IPS DF 19.7 (cell line): ENCODE measurements around the gene ATP8A1.

Source experiments
- DNase-seq: peaks from one replicate; pipeline ENCODE4 v3.0.0-alpha.2; 2013; ENCODE audit warnings: low read depth, low spot score

ATP8A1 gene

GRCh38 chr4:42570221-42570620 lies 86.7 kb downstream of the ATP8A1 start:
- DNase-seq, result no peak

- peak; percentile 9 for DNase-seq
Measured at GRCh38 chr4:42568610-42569207, 88.2 kb downstream of the ATP8A1 start.

- DNase-seq, result no peak
Measured at GRCh38 chr4:42566835-42567234, 90.1 kb downstream of the ATP8A1 start.

- DNase-seq, result no peak
Measured at GRCh38 chr4:42562016-42562415, 94.9 kb downstream of the ATP8A1 start.

DNA sequence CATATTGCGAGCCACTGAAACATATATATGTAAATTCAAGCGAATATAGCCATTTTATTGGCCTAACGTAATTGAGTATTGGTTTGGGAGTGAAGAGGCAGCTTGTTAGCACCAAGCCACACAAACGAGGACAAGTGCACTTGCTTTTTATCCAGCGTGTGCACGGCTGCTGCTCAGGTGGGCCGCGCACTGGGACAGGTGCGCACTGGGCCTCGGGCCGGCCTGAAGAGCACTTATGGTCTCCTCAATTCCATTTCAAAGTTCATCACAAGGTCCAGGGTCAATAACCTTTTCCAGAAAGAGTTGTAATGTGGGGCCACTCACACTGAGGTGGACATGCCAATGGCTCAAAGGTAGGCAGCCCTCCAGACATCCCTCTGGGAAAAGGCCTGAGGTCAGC lies 95.9 kb downstream of the ATP8A1 start:
- no peak for DNase-seq

- DNase-seq, result no peak
Measured at GRCh38 chr4:42560467-42560861, 96.4 kb downstream of the ATP8A1 start.

DNA sequence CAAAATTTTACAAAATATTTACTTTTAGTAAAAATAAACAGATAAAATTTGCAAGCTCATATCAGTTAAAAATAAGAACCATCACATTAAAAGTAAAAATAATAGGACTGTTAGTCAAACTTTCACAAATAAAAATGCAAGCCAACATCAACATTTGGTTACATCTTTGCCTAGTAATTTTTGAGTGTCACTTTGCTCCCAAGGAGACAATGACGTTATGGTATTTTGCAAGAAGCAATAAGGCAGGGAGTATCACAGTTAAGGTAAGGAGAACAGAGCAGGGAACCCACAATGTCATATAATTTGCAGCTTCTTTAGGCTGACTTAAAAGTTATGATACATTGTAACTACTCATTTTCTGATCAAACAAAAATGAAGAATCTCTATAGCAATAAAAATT lies 98.7 kb downstream of the ATP8A1 start:
- DNase-seq, result no peak

- no peak for DNase-seq
Measured at GRCh38 chr4:42555828-42556227, 101.1 kb downstream of the ATP8A1 start.

DNA sequence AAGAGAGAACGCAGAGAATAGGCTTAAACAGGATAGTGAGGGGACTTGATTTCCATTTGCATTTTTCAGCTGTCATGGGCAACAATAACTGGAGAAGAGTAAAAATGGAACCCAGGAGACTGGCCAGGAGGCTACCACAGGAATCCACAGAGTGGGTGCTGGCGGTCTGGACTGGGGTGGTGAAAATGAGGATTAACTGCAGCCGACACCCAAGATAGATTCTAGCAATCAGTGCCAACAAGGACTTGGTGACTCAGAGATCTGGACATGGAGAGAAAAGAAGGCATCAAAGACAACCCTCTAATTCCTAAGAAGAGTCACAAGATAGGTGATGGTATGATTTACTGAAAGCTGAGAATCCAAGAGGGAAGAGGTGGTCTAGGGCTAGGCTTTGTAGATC lies 102.8 kb downstream of the ATP8A1 start:
- no peak for DNase-seq

DNA sequence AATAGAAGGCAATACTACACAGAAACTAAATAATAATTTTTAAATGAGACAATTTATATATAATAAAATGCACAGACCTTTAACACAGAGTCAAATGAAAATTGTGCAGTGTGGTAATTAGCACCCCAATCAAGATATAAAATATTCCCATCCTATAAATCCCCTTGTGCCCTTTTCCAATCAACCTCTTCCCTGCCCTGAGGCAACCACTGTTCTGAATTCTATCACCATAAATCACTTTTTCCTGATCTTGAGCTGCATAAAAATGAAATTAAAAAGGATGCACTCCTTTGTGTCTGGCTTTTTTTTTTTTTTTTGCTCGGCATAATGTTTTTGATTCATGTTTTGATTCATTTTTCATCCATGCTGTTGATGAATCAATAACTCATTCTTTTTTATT lies 107.0 kb downstream of the ATP8A1 start:
- no peak for DNase-seq

- DNase-seq, result no peak
Measured at GRCh38 chr4:42547805-42548204, 109.1 kb downstream of the ATP8A1 start.

DNA sequence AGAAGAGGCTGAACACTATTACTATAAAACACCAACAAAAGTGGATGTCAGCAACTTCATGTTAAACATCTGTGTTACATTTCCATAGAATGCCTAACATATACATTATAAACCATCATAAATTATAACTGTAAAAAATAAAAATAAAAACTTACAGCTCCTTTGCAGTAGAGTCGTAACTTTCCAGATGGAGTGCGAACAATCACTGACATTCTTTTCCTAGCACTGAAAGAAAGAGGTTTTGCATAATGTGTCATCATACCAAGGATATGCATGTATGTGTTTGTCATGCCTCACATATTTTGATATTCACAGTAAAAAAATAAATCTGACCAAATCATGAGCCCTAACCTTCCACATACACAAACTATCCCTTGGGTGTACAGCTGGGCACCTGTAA lies 113.1 kb downstream of the ATP8A1 start:
- DNase-seq, result no peak

- DNase-seq, result no peak
Measured at GRCh38 chr4:42543126-42543525, 113.8 kb downstream of the ATP8A1 start.

DNA sequence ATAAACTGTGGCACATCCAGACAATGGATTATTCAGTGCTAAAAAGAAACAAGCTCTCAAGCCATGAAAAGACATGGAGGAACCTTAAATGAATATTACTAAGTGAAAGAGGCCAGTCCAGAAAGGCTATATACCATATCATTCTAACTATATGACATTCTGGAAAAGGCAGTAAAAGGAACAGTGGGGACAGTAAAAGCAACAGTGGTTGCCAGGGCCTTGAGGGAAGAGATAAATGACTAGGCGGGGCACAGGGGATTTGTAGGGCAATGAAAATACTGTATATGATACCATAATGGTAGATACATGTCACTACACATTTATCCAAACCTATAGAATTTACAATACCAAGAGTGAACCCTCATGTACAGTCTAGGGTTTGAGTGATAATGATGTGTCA lies 115.3 kb downstream of the ATP8A1 start:
- DNase-seq, result no peak

DNA sequence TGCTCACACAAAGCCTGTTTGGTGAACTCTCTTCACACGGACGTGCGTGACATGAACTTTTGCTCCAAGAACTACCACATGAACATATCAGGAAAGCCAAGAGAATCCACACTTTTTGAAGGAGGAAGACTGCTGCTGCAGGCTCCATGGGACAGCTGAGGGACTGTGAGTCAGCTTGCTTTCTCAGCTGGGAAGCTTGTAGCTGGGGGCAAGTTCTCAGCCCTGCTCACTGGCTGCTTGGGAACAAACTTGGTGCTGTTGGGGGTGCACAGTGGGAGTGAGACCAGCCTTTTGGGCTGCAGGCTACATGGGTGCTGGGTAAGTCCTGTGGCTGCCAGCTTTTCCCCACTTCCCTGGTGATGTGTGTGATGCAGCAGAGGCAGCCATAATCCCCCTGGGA lies 123.9 kb downstream of the ATP8A1 start:
- DNase-seq, result no peak

DNA sequence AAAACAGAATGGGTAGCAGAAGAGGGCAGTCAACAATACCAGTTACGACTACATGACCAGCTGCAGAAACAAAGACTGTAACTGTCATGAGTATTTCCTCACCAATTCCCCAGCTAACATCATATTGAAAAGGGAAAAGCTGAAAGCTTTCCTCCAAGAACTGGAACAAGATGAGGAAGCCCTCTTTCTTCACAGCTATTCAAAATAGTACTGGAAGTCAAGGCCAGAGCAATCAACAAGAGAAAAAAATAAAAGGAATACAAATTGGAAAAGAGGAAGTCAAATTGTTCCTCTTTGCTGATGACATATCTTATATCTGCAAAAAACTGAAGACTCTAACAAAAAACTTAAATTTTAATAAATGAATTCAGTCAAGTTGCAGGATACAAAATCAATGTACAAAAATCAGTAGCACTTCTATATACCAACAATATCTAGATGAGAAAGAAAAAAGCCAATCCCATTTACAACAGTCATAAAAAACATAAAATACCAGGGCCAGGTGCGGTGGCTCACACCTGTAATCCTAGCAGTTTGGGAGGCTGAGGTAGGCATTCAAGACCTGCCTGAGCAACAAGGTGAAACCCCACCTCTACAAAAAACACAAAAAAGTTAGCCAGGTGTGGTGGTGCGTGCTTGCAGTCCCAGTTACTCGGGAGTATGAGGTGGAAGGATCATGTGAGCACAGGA lies 125.4 kb downstream of the ATP8A1 start:
- DNase-seq, result no peak

GRCh38 chr4:42523066-42523718 lies 133.7 kb downstream of the ATP8A1 start:
- no peak for DNase-seq

DNA sequence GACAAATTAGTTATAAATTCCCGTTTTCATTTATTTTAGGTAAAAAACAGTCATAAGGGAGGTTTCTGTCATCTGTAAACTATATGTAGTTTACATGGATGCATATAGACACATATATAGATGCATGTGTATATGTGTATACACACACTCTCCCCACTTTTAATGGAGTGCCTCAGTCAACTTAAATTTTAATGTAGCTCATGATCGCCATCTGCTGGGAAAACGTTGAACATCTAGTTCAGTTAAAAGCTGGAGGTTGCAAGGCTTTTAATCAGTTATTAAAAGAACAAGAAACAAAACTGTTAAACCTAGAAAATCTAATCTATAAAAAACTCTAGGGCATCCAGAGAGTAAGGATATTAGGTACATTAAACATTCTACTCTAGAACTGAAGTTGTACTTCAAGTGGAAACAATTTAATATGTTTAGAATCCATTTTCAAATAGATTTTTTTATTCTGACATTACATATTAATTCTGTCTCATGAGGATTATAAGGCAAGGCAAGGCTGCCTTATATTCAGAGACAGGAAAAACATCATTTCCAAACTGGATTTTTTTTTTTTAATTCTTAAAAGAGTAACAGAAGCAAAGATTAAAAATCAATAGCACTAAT lies 137.0 kb downstream of the ATP8A1 start:
- DNase-seq, result no peak

DNA sequence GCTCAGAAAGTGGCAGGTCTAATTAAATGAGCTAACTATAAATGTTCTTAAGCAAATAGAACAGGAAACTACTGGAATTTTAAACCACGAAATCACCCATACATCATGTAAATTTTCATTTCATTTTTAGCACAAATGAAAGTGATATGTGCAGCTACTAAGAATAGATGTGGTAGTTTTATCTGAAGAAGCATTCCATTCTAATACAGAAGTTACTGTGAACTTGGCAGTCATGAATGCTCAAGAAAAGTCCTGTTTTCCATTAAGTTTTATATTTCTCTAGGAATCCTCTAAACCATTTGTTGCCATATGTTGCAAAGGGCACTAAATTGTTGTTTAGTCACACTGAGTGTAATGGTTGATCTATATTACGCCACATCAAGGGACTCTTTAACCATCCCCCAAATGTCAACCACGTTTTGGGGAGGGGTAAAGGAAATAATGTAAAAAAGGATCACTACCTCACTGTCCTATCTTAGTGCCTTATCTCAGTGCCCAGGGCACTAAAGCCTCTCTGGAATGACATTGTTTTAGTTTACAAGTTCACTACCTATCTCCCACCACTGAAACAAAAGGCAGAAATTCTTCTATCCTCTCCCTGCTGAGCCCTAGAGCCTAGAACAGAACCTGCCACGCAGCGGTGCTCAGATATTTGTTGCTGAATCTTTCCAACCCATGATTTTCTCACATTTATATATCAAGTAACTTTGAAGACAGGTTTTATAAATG lies 141.6 kb downstream of the ATP8A1 start:
- DNase-seq, result peak; percentile 38

DNA sequence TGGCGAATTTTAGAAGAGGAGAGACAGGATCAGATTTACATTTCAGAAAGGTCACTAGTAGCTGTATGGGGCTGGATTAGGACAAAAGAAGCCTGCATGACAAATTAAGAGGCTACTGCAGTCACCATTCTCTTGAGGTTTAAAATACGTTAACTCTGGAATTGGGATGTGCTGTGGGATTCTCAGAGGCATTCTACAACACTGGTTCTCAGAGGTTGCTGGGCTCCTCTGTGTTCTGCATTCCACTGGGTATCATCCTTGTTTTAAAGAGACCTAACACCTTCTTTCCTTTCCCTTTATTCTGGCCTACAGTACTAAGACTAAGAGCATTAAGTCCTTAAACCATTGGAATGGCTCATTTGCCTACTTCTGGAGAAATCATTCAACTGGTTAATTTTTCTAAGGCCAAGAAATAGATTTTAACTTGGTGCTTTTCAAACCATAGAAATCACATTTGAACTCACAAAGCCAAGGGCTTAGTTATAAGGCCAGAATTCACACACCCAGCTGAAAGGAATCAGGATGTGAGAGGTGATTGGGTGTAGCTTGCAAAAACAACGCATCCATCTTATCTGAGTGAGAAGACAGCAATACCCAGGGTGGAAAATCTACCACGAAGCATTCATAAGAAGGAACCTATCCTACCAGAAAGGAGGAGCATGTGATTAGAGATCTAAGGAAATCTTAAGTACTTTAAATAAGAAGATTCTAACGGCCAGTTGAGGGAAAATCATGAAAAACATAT lies 143.0 kb downstream of the ATP8A1 start:
- no peak for DNase-seq

GRCh38 chr4:42512226-42512625 lies 144.7 kb downstream of the ATP8A1 start:
- DNase-seq, result no peak
